Colonic mucosa (tissue), 4 donors: Measurements from ENCODE around the gene SSTR3. TPM values are rescaled to one million over a fixed set of nuclear protein-coding genes. Genes with fewer than 3 reads are reported as not detected.

Source experiments
- DNase-seq: peaks from one replicate; pipeline ENCODE4 v3.0.0-alpha.2; 2020
- H3K27ac ChIP-seq: fragments of 200-600 bp; one replicate; pipeline ENCODE4 v1.8.0; 2021
- H3K27me3 ChIP-seq: fragments of 200-600 bp; one replicate; pipeline ENCODE4 v1.8.0; 2021
- H3K36me3 ChIP-seq: fragments of 200-600 bp; one replicate; pipeline ENCODE4 v1.8.0; 2021
- H3K4me1 ChIP-seq: fragments of 200-600 bp; one replicate; pipeline ENCODE4 v1.8.0; 2021; ENCODE audit warnings: mild to moderate bottlenecking
- H3K4me3 ChIP-seq: fragments of 200-600 bp; one replicate; pipeline ENCODE4 v1.8.0; 2021
- H3K9ac ChIP-seq, 2 donors: one replicate each; pipeline ENCODE4 v1.7.0; 2013; ENCODE audit warnings: control low read depth in 2 of 2, low read depth in 2 of 2, low read length in 2 of 2
- H3K9me3 ChIP-seq: fragments of 200-600 bp; one replicate; pipeline ENCODE4 v1.8.0; 2021
- CTCF ChIP-seq: fragments of 200-600 bp; IDR thresholded peaks from one replicate; pipeline ENCODE4 v1.8.0; 2022; ENCODE audit warnings: antibody characterized with exemption, mild to moderate bottlenecking
- intact Hi-C: fragments of 100-400 bp; cut with DNase I; formaldehyde crosslinking; loops from one replicate; pipeline ENCODE4 v1.14.1; 2022
- total RNA-seq, 2 donors: library from RNA; stranded (reverse); fragmentation: NEBNext Ultra II Directional in 1 of 2; extraction: Animal tissue kit (Norgen Biotek cat#: 25700) in 1 of 2; gene quantifications; one replicate each; pipeline ENCODE4 v1.2.1, GENCODE V29; 2021
- donor health status: healthy.
- donor health status: DM: no; HTN: no; CAD: no.
- donor health status: DM: no; HTN: no; CAD: no.

The SSTR3 gene
- total RNA-seq, 2 donors from 2014 or later = 0.12 TPM; not detected in 1

- Histone ChIP-seq H3K4me3 (peak overlapping the region; percentile 43), H3K4me1 (peaks cover 24% of the 10 kb centered on the region), H3K9me3 (no peaks in the 10 kb centered on the region), H3K27me3 (no peaks in the 10 kb centered on the region), H3K9ac (peak overlapping the region; percentile 80 to 96), H3K27ac (peak overlapping the region; percentile 82), H3K36me3 (no peaks in the 10 kb centered on the region)
- peak; percentile 90 for TF ChIP-seq CTCF
- intact Hi-C loops = loop anchor here (5.0 kb wide), 1 partner anchor 122 kb away; no protein-coding TSS in a partner anchor
- peak; percentile 99 for DNase-seq
Observed at GRCh38 chr22:37199103-37199759, 13.0 kb downstream of the SSTR3 start.

GRCh38 chr22:37198258-37199102 lies 13.8 kb downstream of the SSTR3 start:
- intact Hi-C loops = loop anchor here (1.0 to 5.0 kb wide), 2 partner anchors 32 to 121 kb away; no protein-coding TSS in a partner anchor

GRCh38 chr22:37197451-37198257 lies 14.6 kb downstream of the SSTR3 start:
- peak overlapping the region; percentile 48 to 70 for H3K9ac ChIP-seq
- TF ChIP-seq CTCF = no peak
- no peaks in the 10 kb centered on the region for H3K27me3 ChIP-seq
- no peaks in the 10 kb centered on the region for H3K36me3 ChIP-seq
- H3K4me3 ChIP-seq = peak overlapping the region; percentile 43
- peak; percentile 70 for DNase-seq
- intact Hi-C loops = loop anchor here (1.0 to 5.0 kb wide), 2 partner anchors 31 to 120 kb away; no protein-coding TSS in a partner anchor
- H3K9me3 ChIP-seq = no peaks in the 10 kb centered on the region
- peaks cover 31% of the 10 kb centered on the region for H3K4me1 ChIP-seq
- H3K27ac ChIP-seq = peak overlapping the region; percentile 82

More at GRCh38 chr22:37198258-37199102, 13.8 kb downstream of the SSTR3 start:
- peak overlapping the region; percentile 43 for H3K4me3 ChIP-seq
- no peaks in the 10 kb centered on the region for H3K9me3 ChIP-seq
- H3K27ac ChIP-seq = peak overlapping the region; percentile 82
- DNase-seq = peak; percentile 95
- H3K4me1 ChIP-seq = peaks cover 26% of the 10 kb centered on the region
- peak overlapping the region; percentile 80 to 96 for H3K9ac ChIP-seq
- TF ChIP-seq CTCF = peak; percentile 95
- H3K27me3 ChIP-seq = no peaks in the 10 kb centered on the region
- H3K36me3 ChIP-seq = no peaks in the 10 kb centered on the region

GRCh38 chr22:37196539-37197450 lies 15.5 kb downstream of the SSTR3 start:
- H3K4me1 ChIP-seq = peaks cover 31% of the 10 kb centered on the region
- peak overlapping the region; percentile 82 for H3K27ac ChIP-seq
- TF ChIP-seq CTCF = peak; percentile 26
- H3K36me3 ChIP-seq = no peaks in the 10 kb centered on the region
- intact Hi-C loops = loop anchor here (5.0 kb wide), 1 partner anchor 119 kb away; no protein-coding TSS in a partner anchor
- no peaks in the 10 kb centered on the region for H3K27me3 ChIP-seq
- peak; percentile 93 for DNase-seq
- H3K9ac ChIP-seq = peak overlapping the region; percentile 8 to 70
- H3K9me3 ChIP-seq = no peaks in the 10 kb centered on the region
- no peak overlapping the region for H3K4me3 ChIP-seq
